ENCODE data around the gene EGFR.

Gene EGFR

GRCh38 chr7:55048221-55048859, 29.5 kb downstream of the EGFR start:
- Histone ChIP-seq H3K36me3 (ENCODE audit: control insufficient read depth, insufficient read depth, low read length) (no peaks in the 10 kb centered on the region), H3K27me3 (ENCODE audit: control insufficient read depth, insufficient read depth, low read length) (no peaks in the 10 kb centered on the region), H3K9me3 (ENCODE audit: control insufficient read depth, low read length) (no peaks in the 10 kb centered on the region), H3K4me3 (ENCODE audit: low read length) (no peak overlapping the region), H3K9ac (ENCODE audit: low read length) (no peak overlapping the region), H3K4me1 (ENCODE audit: control insufficient read depth, insufficient read depth, low read length) (peaks cover 7% of the 10 kb centered on the region)

GRCh38 chr7:55050281-55050680, 31.5 kb downstream of the EGFR start:
- Histone ChIP-seq H3K4me3 (ENCODE audit: low read length) (no peak overlapping the region), H3K9me3 (ENCODE audit: control insufficient read depth, low read length) (no peaks in the 10 kb centered on the region), H3K36me3 (ENCODE audit: control insufficient read depth, insufficient read depth, low read length) (no peaks in the 10 kb centered on the region), H3K4me1 (ENCODE audit: control insufficient read depth, insufficient read depth, low read length) (peaks cover 7% of the 10 kb centered on the region), H3K27me3 (ENCODE audit: control insufficient read depth, insufficient read depth, low read length) (no peaks in the 10 kb centered on the region), H3K9ac (ENCODE audit: low read length) (no peak overlapping the region)

- Histone ChIP-seq H3K4me3 (ENCODE audit: low read length) (no peak overlapping the region), H3K27me3 (ENCODE audit: control insufficient read depth, insufficient read depth, low read length) (no peaks in the 10 kb centered on the region), H3K36me3 (ENCODE audit: control insufficient read depth, insufficient read depth, low read length) (no peaks in the 10 kb centered on the region), H3K4me1 (ENCODE audit: control insufficient read depth, insufficient read depth, low read length) (peaks cover 7% of the 10 kb centered on the region), H3K9ac (ENCODE audit: low read length) (no peak overlapping the region), H3K9me3 (ENCODE audit: control insufficient read depth, low read length) (no peaks in the 10 kb centered on the region)
These were observed 33.3 kb downstream of the EGFR start for GRCh38 chr7:55052081-55052480.

GRCh38 chr7:55052741-55053427, 34.1 kb downstream of the EGFR start:
- no peaks in the 10 kb centered on the region for H3K36me3 ChIP-seq (ENCODE audit: control insufficient read depth, insufficient read depth, low read length)
- H3K9me3 ChIP-seq (ENCODE audit: control insufficient read depth, low read length): no peaks in the 10 kb centered on the region
- H3K4me1 ChIP-seq (ENCODE audit: control insufficient read depth, insufficient read depth, low read length): peaks cover 7% of the 10 kb centered on the region
- H3K27me3 ChIP-seq (ENCODE audit: control insufficient read depth, insufficient read depth, low read length): no peaks in the 10 kb centered on the region
- no peak overlapping the region for H3K9ac ChIP-seq (ENCODE audit: low read length)
- H3K4me3 ChIP-seq (ENCODE audit: low read length): no peak overlapping the region

- Histone ChIP-seq H3K4me3 (ENCODE audit: low read length) (no peak overlapping the region), H3K27me3 (ENCODE audit: control insufficient read depth, insufficient read depth, low read length) (no peaks in the 10 kb centered on the region), H3K4me1 (ENCODE audit: control insufficient read depth, insufficient read depth, low read length) (no peaks in the 10 kb centered on the region), H3K9ac (ENCODE audit: low read length) (no peak overlapping the region), H3K9me3 (ENCODE audit: control insufficient read depth, low read length) (no peaks in the 10 kb centered on the region), H3K36me3 (ENCODE audit: control insufficient read depth, insufficient read depth, low read length) (no peaks in the 10 kb centered on the region)
These were observed 35.1 kb downstream of the EGFR start for GRCh38 chr7:55053651-55054571.

- Histone ChIP-seq H3K9me3 (ENCODE audit: control insufficient read depth, low read length) (no peaks in the 10 kb centered on the region), H3K4me3 (ENCODE audit: low read length) (no peak overlapping the region), H3K4me1 (ENCODE audit: control insufficient read depth, insufficient read depth, low read length) (no peaks in the 10 kb centered on the region), H3K27me3 (ENCODE audit: control insufficient read depth, insufficient read depth, low read length) (no peaks in the 10 kb centered on the region), H3K9ac (ENCODE audit: low read length) (no peak overlapping the region), H3K36me3 (ENCODE audit: control insufficient read depth, insufficient read depth, low read length) (no peaks in the 10 kb centered on the region)
These were observed 35.9 kb downstream of the EGFR start for GRCh38 chr7:55054758-55055157.

GRCh38 chr7:55055479-55055878, 36.7 kb downstream of the EGFR start:
- no peaks in the 10 kb centered on the region for H3K9me3 ChIP-seq (ENCODE audit: control insufficient read depth, low read length)
- H3K4me1 ChIP-seq (ENCODE audit: control insufficient read depth, insufficient read depth, low read length): no peaks in the 10 kb centered on the region
- H3K36me3 ChIP-seq (ENCODE audit: control insufficient read depth, insufficient read depth, low read length): no peaks in the 10 kb centered on the region
- H3K4me3 ChIP-seq (ENCODE audit: low read length): no peak overlapping the region
- no peaks in the 10 kb centered on the region for H3K27me3 ChIP-seq (ENCODE audit: control insufficient read depth, insufficient read depth, low read length)
- no peak overlapping the region for H3K9ac ChIP-seq (ENCODE audit: low read length)

- H3K27me3 ChIP-seq (ENCODE audit: control insufficient read depth, insufficient read depth, low read length): no peaks in the 10 kb centered on the region
- H3K9ac ChIP-seq (ENCODE audit: low read length): no peak overlapping the region
- no peaks in the 10 kb centered on the region for H3K4me1 ChIP-seq (ENCODE audit: control insufficient read depth, insufficient read depth, low read length)
- no peaks in the 10 kb centered on the region for H3K9me3 ChIP-seq (ENCODE audit: control insufficient read depth, low read length)
- no peaks in the 10 kb centered on the region for H3K36me3 ChIP-seq (ENCODE audit: control insufficient read depth, insufficient read depth, low read length)
- H3K4me3 ChIP-seq (ENCODE audit: low read length): no peak overlapping the region
These were observed 37.3 kb downstream of the EGFR start for GRCh38 chr7:55056068-55056467.

GRCh38 chr7:55056577-55057480, 38.0 kb downstream of the EGFR start:
- Histone ChIP-seq H3K9ac (ENCODE audit: low read length) (no peak overlapping the region), H3K4me1 (ENCODE audit: control insufficient read depth, insufficient read depth, low read length) (no peaks in the 10 kb centered on the region), H3K9me3 (ENCODE audit: control insufficient read depth, low read length) (no peaks in the 10 kb centered on the region), H3K27me3 (ENCODE audit: control insufficient read depth, insufficient read depth, low read length) (no peaks in the 10 kb centered on the region), H3K36me3 (ENCODE audit: control insufficient read depth, insufficient read depth, low read length) (no peaks in the 10 kb centered on the region), H3K4me3 (ENCODE audit: low read length) (no peak overlapping the region)

GRCh38 chr7:55058314-55058713, 39.5 kb downstream of the EGFR start:
- H3K36me3 ChIP-seq (ENCODE audit: control insufficient read depth, insufficient read depth, low read length): no peaks in the 10 kb centered on the region
- H3K4me3 ChIP-seq (ENCODE audit: low read length): no peak overlapping the region
- H3K9me3 ChIP-seq (ENCODE audit: control insufficient read depth, low read length): no peaks in the 10 kb centered on the region
- no peak overlapping the region for H3K9ac ChIP-seq (ENCODE audit: low read length)
- H3K4me1 ChIP-seq (ENCODE audit: control insufficient read depth, insufficient read depth, low read length): no peaks in the 10 kb centered on the region
- H3K27me3 ChIP-seq (ENCODE audit: control insufficient read depth, insufficient read depth, low read length): no peaks in the 10 kb centered on the region

GRCh38 chr7:55059021-55059420, 40.2 kb downstream of the EGFR start:
- no peaks in the 10 kb centered on the region for H3K9me3 ChIP-seq (ENCODE audit: control insufficient read depth, low read length)
- no peak overlapping the region for H3K9ac ChIP-seq (ENCODE audit: low read length)
- H3K4me3 ChIP-seq (ENCODE audit: low read length): no peak overlapping the region
- H3K4me1 ChIP-seq (ENCODE audit: control insufficient read depth, insufficient read depth, low read length): no peaks in the 10 kb centered on the region
- H3K36me3 ChIP-seq (ENCODE audit: control insufficient read depth, insufficient read depth, low read length): no peaks in the 10 kb centered on the region
- H3K27me3 ChIP-seq (ENCODE audit: control insufficient read depth, insufficient read depth, low read length): no peaks in the 10 kb centered on the region

Data from mucosa of stomach (tissue), 1 donor.